PC-3 (cell line): Measurements from ENCODE around the gene AFAP1L2.

Experiments
- CTCF ChIP-seq: fragments of 300-600 bp; sonication (generic); conservative IDR thresholded peaks from 2 replicates; pipeline ENCODE4 v1.5.1; 2017; ENCODE audit warnings: antibody characterized with exemption, low read depth, mild to moderate bottlenecking, low read length
- EZH2 ChIP-seq: fragments of 300-600 bp; sonication (generic); IDR thresholded peaks from one replicate; pipeline ENCODE4 v1.6.1; 2017; ENCODE audit warnings: antibody characterized with exemption, mild to moderate bottlenecking, low read length; ENCODE audit not compliant: unreplicated experiment
- EZH2phosphoT487 ChIP-seq: fragments of 300-600 bp; sonication (generic); IDR thresholded peaks from 2 replicates; pipeline ENCODE4 v1.6.1; 2018; ENCODE audit warnings: mild to moderate bottlenecking, antibody characterized with exemption, low read length, borderline replicate concordance

GRCh38 chr10:114311496-114312209, 92.6 kb downstream of the AFAP1L2 start:
- TF ChIP-seq CTCF (no peak), EZH2 (no peak), EZH2phosphoT487 (no peak)
